Measurements from ENCODE around the gene CBFA2T3.

CBFA2T3 gene

DNA sequence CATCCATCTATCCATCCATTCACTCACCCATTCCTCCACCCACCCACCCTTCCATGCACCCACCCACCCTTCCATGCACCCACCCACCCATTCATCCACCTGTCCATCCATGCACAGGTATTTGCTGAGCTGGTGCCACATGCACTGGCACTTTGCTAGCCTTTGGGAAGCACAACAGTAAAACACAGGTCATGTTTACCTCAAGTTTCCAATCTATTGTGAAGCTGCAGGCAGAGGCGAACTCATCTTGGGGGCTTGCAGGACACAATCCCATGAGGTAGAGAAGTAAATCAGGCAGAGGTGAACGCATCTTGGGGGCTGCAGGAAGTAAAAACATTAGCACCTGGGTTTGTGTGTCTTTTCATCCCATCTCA lies 35.6 kb upstream of the CBFA2T3 start:
- Histone ChIP-seq H3K4me3 (ENCODE audit: low read depth, low read length) (no peak overlapping the region), H3K9me3 (ENCODE audit: control insufficient read depth, insufficient read depth, low read depth, low read length) (no peaks in the 10 kb centered on the region), H3K36me3 (ENCODE audit: control insufficient read depth in 2 of 2, insufficient read depth in 1 of 2, low read length in 2 of 2) (no peaks in the 10 kb centered on the region), H3K4me1 (ENCODE audit: control insufficient read depth, insufficient read depth, low read length) (no peaks in the 10 kb centered on the region), H3K27ac (ENCODE audit: extremely low read depth, low read depth, low read length) (no peak overlapping the region)
- TF ChIP-seq ZNF221 (tag by site-specific recombination; IDR thresholded peaks at IDR 0.05; ENCODE audit: borderline replicate concordance) (no peak), ZNF112 (tag by site-specific recombination; IDR thresholded peaks at IDR 0.05) (no peak), ZNF777 (tag by site-specific recombination; IDR thresholded peaks at IDR 0.05; ENCODE audit: borderline replicate concordance) (no peak), ZBTB20 (tag by site-specific recombination; IDR thresholded peaks at IDR 0.05) (no peak), IKZF3 (tag by site-specific recombination; IDR thresholded peaks at IDR 0.05) (no peak), ZBTB1 (tag by site-specific recombination; IDR thresholded peaks at IDR 0.05) (no peak)
- TF ChIP-seq, protein P1, sequence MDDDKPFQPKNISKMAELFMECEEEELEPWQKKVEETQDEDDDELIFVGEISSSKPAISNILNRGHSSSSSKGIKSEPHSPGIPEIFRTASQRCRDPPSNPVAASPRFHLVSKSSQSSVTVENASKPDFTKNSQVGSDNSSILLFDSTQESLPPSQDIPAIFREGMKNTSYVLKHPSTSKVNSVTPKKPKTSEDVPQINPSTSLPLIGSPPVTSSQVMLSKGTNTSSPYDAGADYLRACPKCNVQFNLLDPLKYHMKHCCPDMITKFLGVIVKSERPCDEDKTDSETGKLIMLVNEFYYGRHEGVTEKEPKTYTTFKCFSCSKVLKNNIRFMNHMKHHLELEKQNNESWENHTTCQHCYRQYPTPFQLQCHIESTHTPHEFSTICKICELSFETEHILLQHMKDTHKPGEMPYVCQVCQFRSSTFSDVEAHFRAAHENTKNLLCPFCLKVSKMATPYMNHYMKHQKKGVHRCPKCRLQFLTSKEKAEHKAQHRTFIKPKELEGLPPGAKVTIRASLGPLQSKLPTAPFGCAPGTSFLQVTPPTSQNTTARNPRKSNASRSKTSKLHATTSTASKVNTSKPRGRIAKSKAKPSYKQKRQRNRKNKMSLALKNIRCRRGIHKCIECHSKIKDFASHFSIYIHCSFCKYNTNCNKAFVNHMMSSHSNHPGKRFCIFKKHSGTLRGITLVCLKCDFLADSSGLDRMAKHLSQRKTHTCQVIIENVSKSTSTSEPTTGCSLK (tag by site-specific recombination; IDR thresholded peaks at IDR 0.05) = no peak
- TF ChIP-seq, protein P2, sequence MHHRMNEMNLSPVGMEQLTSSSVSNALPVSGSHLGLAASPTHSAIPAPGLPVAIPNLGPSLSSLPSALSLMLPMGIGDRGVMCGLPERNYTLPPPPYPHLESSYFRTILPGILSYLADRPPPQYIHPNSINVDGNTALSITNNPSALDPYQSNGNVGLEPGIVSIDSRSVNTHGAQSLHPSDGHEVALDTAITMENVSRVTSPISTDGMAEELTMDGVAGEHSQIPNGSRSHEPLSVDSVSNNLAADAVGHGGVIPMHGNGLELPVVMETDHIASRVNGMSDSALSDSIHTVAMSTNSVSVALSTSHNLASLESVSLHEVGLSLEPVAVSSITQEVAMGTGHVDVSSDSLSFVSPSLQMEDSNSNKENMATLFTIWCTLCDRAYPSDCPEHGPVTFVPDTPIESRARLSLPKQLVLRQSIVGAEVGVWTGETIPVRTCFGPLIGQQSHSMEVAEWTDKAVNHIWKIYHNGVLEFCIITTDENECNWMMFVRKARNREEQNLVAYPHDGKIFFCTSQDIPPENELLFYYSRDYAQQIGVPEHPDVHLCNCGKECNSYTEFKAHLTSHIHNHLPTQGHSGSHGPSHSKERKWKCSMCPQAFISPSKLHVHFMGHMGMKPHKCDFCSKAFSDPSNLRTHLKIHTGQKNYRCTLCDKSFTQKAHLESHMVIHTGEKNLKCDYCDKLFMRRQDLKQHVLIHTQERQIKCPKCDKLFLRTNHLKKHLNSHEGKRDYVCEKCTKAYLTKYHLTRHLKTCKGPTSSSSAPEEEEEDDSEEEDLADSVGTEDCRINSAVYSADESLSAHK (tag by site-specific recombination; IDR thresholded peaks at IDR 0.05) = no peak
- TF ChIP-seq, protein P3, sequence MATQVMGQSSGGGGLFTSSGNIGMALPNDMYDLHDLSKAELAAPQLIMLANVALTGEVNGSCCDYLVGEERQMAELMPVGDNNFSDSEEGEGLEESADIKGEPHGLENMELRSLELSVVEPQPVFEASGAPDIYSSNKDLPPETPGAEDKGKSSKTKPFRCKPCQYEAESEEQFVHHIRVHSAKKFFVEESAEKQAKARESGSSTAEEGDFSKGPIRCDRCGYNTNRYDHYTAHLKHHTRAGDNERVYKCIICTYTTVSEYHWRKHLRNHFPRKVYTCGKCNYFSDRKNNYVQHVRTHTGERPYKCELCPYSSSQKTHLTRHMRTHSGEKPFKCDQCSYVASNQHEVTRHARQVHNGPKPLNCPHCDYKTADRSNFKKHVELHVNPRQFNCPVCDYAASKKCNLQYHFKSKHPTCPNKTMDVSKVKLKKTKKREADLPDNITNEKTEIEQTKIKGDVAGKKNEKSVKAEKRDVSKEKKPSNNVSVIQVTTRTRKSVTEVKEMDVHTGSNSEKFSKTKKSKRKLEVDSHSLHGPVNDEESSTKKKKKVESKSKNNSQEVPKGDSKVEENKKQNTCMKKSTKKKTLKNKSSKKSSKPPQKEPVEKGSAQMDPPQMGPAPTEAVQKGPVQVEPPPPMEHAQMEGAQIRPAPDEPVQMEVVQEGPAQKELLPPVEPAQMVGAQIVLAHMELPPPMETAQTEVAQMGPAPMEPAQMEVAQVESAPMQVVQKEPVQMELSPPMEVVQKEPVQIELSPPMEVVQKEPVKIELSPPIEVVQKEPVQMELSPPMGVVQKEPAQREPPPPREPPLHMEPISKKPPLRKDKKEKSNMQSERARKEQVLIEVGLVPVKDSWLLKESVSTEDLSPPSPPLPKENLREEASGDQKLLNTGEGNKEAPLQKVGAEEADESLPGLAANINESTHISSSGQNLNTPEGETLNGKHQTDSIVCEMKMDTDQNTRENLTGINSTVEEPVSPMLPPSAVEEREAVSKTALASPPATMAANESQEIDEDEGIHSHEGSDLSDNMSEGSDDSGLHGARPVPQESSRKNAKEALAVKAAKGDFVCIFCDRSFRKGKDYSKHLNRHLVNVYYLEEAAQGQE (tag by site-specific recombination; IDR thresholded peaks at IDR 0.05) = no peak
- POLR2A ChIA-PET = no interaction called here
- CTCF ChIA-PET = no interaction called here

DNA sequence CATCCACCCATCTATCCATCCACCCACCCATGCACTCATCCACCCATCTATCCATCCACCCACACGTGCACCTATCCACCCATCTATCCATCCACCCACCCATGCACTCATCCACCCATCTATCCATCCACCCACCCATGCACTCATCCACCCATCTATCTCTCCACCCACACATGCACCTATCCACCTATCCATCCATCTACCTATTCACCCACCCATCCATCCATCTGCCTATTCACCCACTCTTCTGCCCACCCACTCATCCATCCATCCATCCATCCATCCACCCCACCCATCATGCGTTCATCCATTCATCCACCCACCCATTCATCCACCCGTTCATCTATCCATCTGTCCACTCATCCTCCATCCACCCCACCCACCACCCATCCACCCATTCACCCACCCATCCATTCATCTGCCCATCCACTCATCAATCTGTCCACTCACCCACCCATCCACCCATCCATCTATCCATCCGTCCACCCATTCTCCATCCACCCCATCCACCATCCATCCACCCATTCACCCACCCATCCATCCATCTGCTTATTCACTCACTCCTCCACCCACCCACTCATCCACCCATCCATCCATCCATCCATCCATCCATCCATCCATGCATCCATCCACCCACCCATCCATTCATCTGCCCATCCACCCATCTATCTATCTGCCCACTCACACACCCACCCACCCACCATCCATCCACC lies 35.1 kb upstream of the CBFA2T3 start:
- no peak overlapping the region for H3K4me3 ChIP-seq (ENCODE audit: low read depth, low read length)
- no peak overlapping the region for H3K27ac ChIP-seq (ENCODE audit: extremely low read depth, low read depth, low read length)
- POLR2A ChIA-PET = no interaction called here
- CTCF ChIA-PET = no interaction called here
- TF ChIP-seq KLF1 (tag by site-specific recombination; IDR thresholded peaks at IDR 0.05) (0 out of 2 replicates have a peak, but pooled peaks have one; percentile 17), EGR2 (tag by site-specific recombination; IDR thresholded peaks at IDR 0.05; ENCODE audit: low read depth) (peak; percentile 73), MZF1 (tag by site-specific recombination; IDR thresholded peaks at IDR 0.05; ENCODE audit: borderline replicate concordance) (no peak), ZFHX2 (tag by site-specific recombination; conservative IDR thresholded peaks at IDR 0.05) (peak; percentile 65), ZNF366 (tag by site-specific recombination; conservative IDR thresholded peaks at IDR 0.05) (peak; percentile 84), SP3 (tag by site-specific recombination; IDR thresholded peaks at IDR 0.05) (no peak), ZBTB17 (tag by site-specific recombination; IDR thresholded peaks at IDR 0.05) (peak; percentile 41; the same call in 1 of the 2 replicates)
- no peaks in the 10 kb centered on the region for H3K4me1 ChIP-seq (ENCODE audit: control insufficient read depth, insufficient read depth, low read length)
- no peaks in the 10 kb centered on the region for H3K9me3 ChIP-seq (ENCODE audit: control insufficient read depth, insufficient read depth, low read depth, low read length)
- H3K36me3 ChIP-seq (ENCODE audit: control insufficient read depth in 2 of 2, insufficient read depth in 1 of 2, low read length in 2 of 2) = no peaks in the 10 kb centered on the region

Data from HEK293 (cell line).